GM12874 (cell line): ENCODE measurements around the gene HLA-DRB5.

Experiments
- CTCF ChIP-seq: IDR thresholded peaks from 2 replicates; pipeline ENCODE4 v1.5.1; 2011; ENCODE audit warnings: low read depth, mild to moderate bottlenecking, control low read depth, low read length, moderate library complexity; ENCODE audit not compliant: insufficient read depth

Gene HLA-DRB5

GRCh38 chr6:32522302-32523047, 7.6 kb downstream of the HLA-DRB5 start:
- no peak for TF ChIP-seq CTCF

- no peak for TF ChIP-seq CTCF
These were observed 10.2 kb downstream of the HLA-DRB5 start for GRCh38 chr6:32519910-32520258.

- no peak for TF ChIP-seq CTCF
These were observed 10.8 kb downstream of the HLA-DRB5 start for GRCh38 chr6:32519118-32519909.

GRCh38 chr6:32517654-32518445, 12.2 kb downstream of the HLA-DRB5 start:
- no peak for TF ChIP-seq CTCF

GRCh38 chr6:32501016-32501415, 29.1 kb downstream of the HLA-DRB5 start:
- TF ChIP-seq CTCF: no peak

GRCh38 chr6:32492351-32492750, 37.7 kb downstream of the HLA-DRB5 start:
- TF ChIP-seq CTCF: no peak

- no peak for TF ChIP-seq CTCF
These were observed 38.4 kb downstream of the HLA-DRB5 start for GRCh38 chr6:32491700-32492099.
